SK-MEL-5 (cell line): Measurements from ENCODE around the gene KBTBD12. TPM values are rescaled to one million over a fixed set of nuclear protein-coding genes. Genes with fewer than 3 reads are reported as not detected.

Source experiments
- DNase-seq: peaks from one replicate; pipeline ENCODE4 v3.0.0-alpha.2; 2016; ENCODE audit warnings: low read depth, low spot score
- in situ Hi-C: cut with HindIII; loops from 2 replicates; pipeline ENCODE4 v1.10.0; 2016; ENCODE audit warnings: low sequenced_read_pairs, high pct_unique_total_duplicates, low pct_unique_long_range_greater_than_20kb
- total RNA-seq: library from RNA; depleted of rRNA; stranded (reverse); fragments of >200 nt; shearing (Covaris generic); gene quantifications from 2 replicates; pipeline ENCODE4 v1.2.3, GENCODE V29; 2014

Gene KBTBD12
- total RNA-seq, 1 experiment from 2014 or later = not detected

GRCh38 chr3:127970966-127971592 is 56.0 kb downstream of the KBTBD12 start:
- DNase-seq = peak; percentile 71
- in situ Hi-C loops = no loop called here

DNA sequence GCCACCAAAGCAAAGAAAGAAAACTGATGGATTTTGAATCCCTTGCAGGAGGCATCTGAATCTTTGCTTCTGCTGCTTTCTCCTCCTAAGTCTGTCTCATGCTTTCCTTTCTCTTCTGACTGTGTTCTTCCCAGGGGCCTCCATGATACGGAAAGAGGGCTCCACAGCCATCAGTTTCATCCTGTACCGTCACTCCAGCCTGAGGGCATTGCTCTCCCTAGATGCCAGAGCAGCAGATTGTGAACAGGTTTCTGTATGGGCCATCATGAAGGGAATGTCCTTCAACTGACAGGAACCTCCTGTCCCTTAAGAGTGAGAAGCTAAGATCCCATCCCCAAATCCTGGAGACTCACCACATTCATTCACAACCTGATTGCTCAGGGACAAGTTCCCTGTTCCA is 59.2 kb downstream of the KBTBD12 start:
- no peak for DNase-seq
- in situ Hi-C loops = no loop called here

- in situ Hi-C loops = no loop called here
- no peak for DNase-seq
Measured at GRCh38 chr3:127975153-127976029, 60.4 kb downstream of the KBTBD12 start.

GRCh38 chr3:127978636-127979035 is 63.6 kb downstream of the KBTBD12 start:
- in situ Hi-C loops = no loop called here

GRCh38 chr3:127979473-127979872 is 64.4 kb downstream of the KBTBD12 start:
- DNase-seq = no peak
- in situ Hi-C loops = no loop called here

More at GRCh38 chr3:127978636-127979035, 63.6 kb downstream of the KBTBD12 start:
- DNase-seq = no peak

DNA sequence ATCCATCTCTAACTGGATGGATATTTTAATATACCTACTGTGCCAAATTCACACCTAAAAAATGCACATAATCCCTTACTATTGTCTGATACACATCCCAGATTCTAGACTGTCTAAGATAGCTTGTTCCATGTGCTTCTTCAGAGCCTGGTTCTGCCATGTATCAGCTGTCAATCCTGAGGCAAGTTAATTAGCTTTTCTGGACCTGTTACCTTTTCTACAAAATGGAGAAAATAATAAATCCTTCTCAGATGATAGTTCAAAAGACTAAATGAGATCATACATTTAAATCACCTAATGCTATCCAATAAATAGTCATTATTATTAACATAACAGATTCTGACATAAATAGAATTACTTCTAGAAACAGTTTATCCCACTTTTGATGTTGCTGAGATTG is 66.1 kb downstream of the KBTBD12 start:
- no peak for DNase-seq
- in situ Hi-C loops = no loop called here

- in situ Hi-C loops = no loop called here
- DNase-seq = no peak
Measured at GRCh38 chr3:127982155-127982554, 67.1 kb downstream of the KBTBD12 start.

- no peak for DNase-seq
- in situ Hi-C loops = no loop called here
Measured at GRCh38 chr3:127984241-127984975, 69.4 kb downstream of the KBTBD12 start.

DNA sequence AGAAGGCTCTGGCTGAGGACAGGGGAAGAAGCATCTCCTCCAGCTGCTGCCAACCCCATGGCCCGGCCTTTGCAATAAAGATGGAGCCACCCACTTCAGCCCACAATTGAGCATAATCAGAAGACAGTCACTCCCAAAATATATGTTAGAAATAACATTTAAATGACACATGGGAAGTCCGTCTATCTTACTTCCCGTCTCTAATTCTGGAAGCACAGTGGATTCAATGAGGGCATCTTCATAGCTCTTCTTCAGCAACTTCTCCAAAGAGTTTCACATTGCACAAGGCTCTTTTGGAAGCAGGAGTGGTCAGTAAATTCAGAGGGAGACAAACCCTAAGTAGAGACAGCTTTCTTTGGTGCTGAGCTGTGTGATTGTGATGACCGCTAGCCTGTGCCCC is 70.2 kb downstream of the KBTBD12 start:
- DNase-seq = no peak
- in situ Hi-C loops = no loop called here

DNA sequence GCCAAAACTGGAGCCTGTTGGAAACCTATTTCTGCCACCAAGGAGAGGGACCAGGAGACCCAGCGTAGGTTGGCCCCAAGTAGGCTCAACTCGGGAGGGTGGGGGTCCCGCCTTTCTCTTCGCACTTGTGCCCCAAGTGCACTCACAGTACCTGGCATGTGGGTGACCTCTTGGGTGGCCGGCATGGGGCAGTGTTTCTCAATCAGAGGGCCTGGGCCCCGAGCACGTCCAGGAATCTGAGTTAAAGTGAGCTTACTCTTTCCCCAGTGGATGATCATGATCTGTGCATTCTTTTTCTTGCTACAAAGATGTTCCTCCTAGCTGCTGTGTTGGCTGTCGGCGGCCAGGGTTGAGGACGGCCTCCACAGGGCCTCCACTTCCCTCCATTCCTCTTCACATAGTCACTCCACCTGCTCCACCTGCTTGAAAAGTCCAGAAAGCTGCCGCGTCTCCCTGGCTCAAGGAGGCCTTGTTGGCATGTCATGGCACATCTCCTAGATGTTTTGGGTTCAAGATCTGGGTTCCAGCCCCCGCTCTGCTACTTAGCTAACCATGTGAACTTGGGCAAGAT is 70.7 kb downstream of the KBTBD12 start:
- in situ Hi-C loops = no loop called here
- no peak for DNase-seq

GRCh38 chr3:127986803-127987202 is 71.8 kb downstream of the KBTBD12 start:
- in situ Hi-C loops = no loop called here
- DNase-seq = no peak

- no peak for DNase-seq
- in situ Hi-C loops = no loop called here
Measured at GRCh38 chr3:127987309-127987995, 72.4 kb downstream of the KBTBD12 start.

- DNase-seq = no peak
- in situ Hi-C loops = no loop called here
Measured at GRCh38 chr3:127988770-127989557, 73.9 kb downstream of the KBTBD12 start.

GRCh38 chr3:127990051-127990450 is 75.0 kb downstream of the KBTBD12 start:
- in situ Hi-C loops = no loop called here
- no peak for DNase-seq

- DNase-seq = no peak
- in situ Hi-C loops = no loop called here
Measured at GRCh38 chr3:127990461-127990860, 75.4 kb downstream of the KBTBD12 start.

DNA sequence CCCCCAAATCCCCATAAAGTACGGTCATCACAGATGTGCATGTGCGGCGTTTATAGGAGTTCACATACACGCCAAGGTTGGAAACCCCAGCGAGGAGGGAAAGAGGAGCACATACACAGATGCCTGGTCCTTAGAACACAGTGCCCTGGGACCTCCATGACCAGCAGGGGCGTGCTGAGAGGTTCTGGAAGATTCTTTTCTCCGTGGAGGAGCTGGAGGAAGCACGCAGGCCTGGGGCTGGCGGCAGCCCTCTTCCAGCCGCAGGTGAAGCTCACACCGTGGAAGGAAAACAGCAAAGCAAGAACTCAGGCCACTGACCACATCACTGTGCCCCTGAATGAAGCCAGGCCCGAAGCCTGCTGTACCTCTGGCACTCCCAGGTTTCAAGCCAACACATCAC is 76.2 kb downstream of the KBTBD12 start:
- DNase-seq = no peak
- in situ Hi-C loops = no loop called here

DNA sequence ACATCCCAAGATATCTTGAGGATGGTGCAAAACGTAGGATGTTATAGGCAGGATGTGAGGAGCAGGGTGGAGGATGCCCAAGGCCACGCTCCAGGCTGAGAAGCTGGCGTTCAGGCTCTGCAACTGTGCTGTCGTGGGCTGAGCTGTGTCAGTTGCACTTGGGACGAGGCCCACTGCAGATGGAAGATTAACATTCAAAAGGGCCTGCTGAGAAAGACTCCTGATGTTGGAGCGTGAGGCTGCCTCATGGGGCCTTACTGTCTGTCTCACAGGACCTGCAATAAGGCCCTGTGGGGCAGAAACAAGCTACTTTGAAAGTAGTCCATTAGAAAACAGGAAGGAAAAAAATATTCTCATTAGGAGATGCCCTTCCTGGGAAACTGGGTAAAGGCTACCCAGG is 76.6 kb downstream of the KBTBD12 start:
- DNase-seq = no peak
- in situ Hi-C loops = no loop called here
